Smooth muscle cell of the brain vasculature (primary cell): ENCODE results near the gene ZDHHC11.
"Not testable (repeated sequence)": the region's sequence is repeated elsewhere in the genome, so short reads cannot be mapped to it uniquely, and the experiment has no call there.

Experiments used
- DNase-seq: peaks from one replicate; pipeline ENCODE4 v3.0.0-alpha.2; 2012; ENCODE audit warnings: low read depth, low spot score

Gene ZDHHC11

GRCh38 chr5:761854-762710, 88.7 kb downstream of the ZDHHC11 start:
- DNase-seq = no peak

- no peak for DNase-seq
Measured at GRCh38 chr5:761059-761771, 89.6 kb downstream of the ZDHHC11 start.

- DNase-seq = no peak
Measured at GRCh38 chr5:760363-761058, 90.3 kb downstream of the ZDHHC11 start.

GRCh38 chr5:759781-760362, 90.9 kb downstream of the ZDHHC11 start:
- no peak for DNase-seq

- DNase-seq = no peak
Measured at GRCh38 chr5:759111-759751, 91.6 kb downstream of the ZDHHC11 start.

- no peak for DNase-seq
Measured at GRCh38 chr5:758698-759053, 92.1 kb downstream of the ZDHHC11 start.

GRCh38 chr5:757931-758697, 92.7 kb downstream of the ZDHHC11 start:
- DNase-seq = no peak

- DNase-seq = no peak
Measured at GRCh38 chr5:757346-757930, 93.3 kb downstream of the ZDHHC11 start.

GRCh38 chr5:756865-757345, 93.9 kb downstream of the ZDHHC11 start:
- no peak for DNase-seq

- no peak for DNase-seq
Measured at GRCh38 chr5:756171-756570, 94.6 kb downstream of the ZDHHC11 start.

- DNase-seq = not testable (repeated sequence)
Measured at GRCh38 chr5:754143-754632, 96.6 kb downstream of the ZDHHC11 start.

- not testable (repeated sequence) for DNase-seq
Measured at GRCh38 chr5:753567-754142, 97.1 kb downstream of the ZDHHC11 start.

- DNase-seq = not testable (repeated sequence)
Measured at GRCh38 chr5:752532-753115, 98.2 kb downstream of the ZDHHC11 start.

- not testable (repeated sequence) for DNase-seq
Measured at GRCh38 chr5:751992-752391, 98.8 kb downstream of the ZDHHC11 start.

- no peak for DNase-seq
Measured at GRCh38 chr5:751496-751895, 99.3 kb downstream of the ZDHHC11 start.

GRCh38 chr5:750226-750625, 100.6 kb downstream of the ZDHHC11 start:
- not testable (repeated sequence) for DNase-seq

GRCh38 chr5:749101-749670, 101.6 kb downstream of the ZDHHC11 start:
- DNase-seq = no peak

- not testable (repeated sequence) for DNase-seq
Measured at GRCh38 chr5:748011-748980, 102.5 kb downstream of the ZDHHC11 start.
